Measurements from ENCODE around the gene SEPSECS. TPM values are rescaled to one million over a fixed set of nuclear protein-coding genes. Genes with fewer than 3 reads are reported as not detected.

Gene SEPSECS
- total and polyA plus RNA-seq, 2 of the 13 experiments (the other 11 are each of a cell fraction or from before 2014, with no cell fraction given): 9.4 to 14.3 TPM

GRCh38 chr4:25159837-25160713 lies at the start of gene SEPSECS (continued):
- no peak; the same call in none of the 2 replicates for TF ChIP-seq ZNF567 (CRISPR knock-in tag; IDR thresholded peaks at IDR 0.05; ENCODE audit: borderline replicate concordance)
- no peak for TF ChIP-seq TBL1XR1 (IDR thresholded peaks at IDR 0.05; ENCODE audit: borderline replicate concordance, low read length, partially characterized antibody)
- TF ChIP-seq SNAPC2 (CRISPR knock-in tag; IDR thresholded peaks at IDR 0.05): peak; percentile 87; the same call in 1 of the 2 replicates
- peak; percentile 88 for TF ChIP-seq ZNF607 (CRISPR knock-in tag; IDR thresholded peaks at IDR 0.05; ENCODE audit: borderline replicate concordance)
- TF ChIP-seq MLX (CRISPR knock-in tag; IDR thresholded peaks at IDR 0.05): peak; percentile 45
- TF ChIP-seq IRX3 (CRISPR knock-in tag; IDR thresholded peaks at IDR 0.05; ENCODE audit: borderline replicate concordance, low read depth): peak; percentile 82
- peak; percentile 62; the same call in 1 of the 2 replicates for TF ChIP-seq ZNF776 (CRISPR knock-in tag; IDR thresholded peaks at IDR 0.05)
- peak; percentile 77 for TF ChIP-seq HDAC2 (CRISPR knock-in tag; IDR thresholded peaks at IDR 0.05)
- peak; percentile 41 for TF ChIP-seq GATAD2A (CRISPR knock-in tag; IDR thresholded peaks at IDR 0.05)
- 0 out of 2 replicates have a peak, but pooled peaks have one; percentile 20 for TF ChIP-seq ZBTB42 (CRISPR knock-in tag; IDR thresholded peaks at IDR 0.05)
- TF ChIP-seq REXO4 (CRISPR knock-in tag; IDR thresholded peaks at IDR 0.05; ENCODE audit: borderline replicate concordance): 0 out of 2 replicates have a peak, but pooled peaks have one; percentile 64
- TF ChIP-seq ZNF746 (CRISPR knock-in tag; IDR thresholded peaks at IDR 0.05): no peak; the same call in 1 of the 2 replicates
- no peak for TF ChIP-seq ZFP62 (CRISPR knock-in tag; IDR thresholded peaks at IDR 0.05)
- no peak for TF ChIP-seq ARID3A (IDR thresholded peaks at IDR 0.05; ENCODE audit: low read depth, low read length)
- no peak for TF ChIP-seq ZNF543 (CRISPR knock-in tag; IDR thresholded peaks at IDR 0.05)
- peak; percentile 55 for TF ChIP-seq MED8 (CRISPR knock-in tag; IDR thresholded peaks at IDR 0.05; ENCODE audit: insufficient replicate concordance)
- peak; percentile 75 for TF ChIP-seq MAFF (IDR thresholded peaks at IDR 0.05; ENCODE audit: low read depth, low read length)
- TF ChIP-seq BATF2 (CRISPR knock-in tag; IDR thresholded peaks at IDR 0.05): peak; percentile 5; the same call in 1 of the 2 replicates
- TF ChIP-seq ZBTB21 (CRISPR knock-in tag; IDR thresholded peaks at IDR 0.05): no peak
- TF ChIP-seq ISL2 (CRISPR knock-in tag; IDR thresholded peaks at IDR 0.05): peak; percentile 58
- 0 out of 2 replicates have a peak, but pooled peaks have one; percentile 12 for TF ChIP-seq GTF2F1 (IDR thresholded peaks at IDR 0.05; ENCODE audit: low read length)
- TF ChIP-seq NONO (IDR thresholded peaks at IDR 0.05): no peak
- peak; percentile 57 for TF ChIP-seq NONO (CRISPR knock-in tag; conservative IDR thresholded peaks at IDR 0.05)
- TF ChIP-seq SPEN (CRISPR knock-in tag; IDR thresholded peaks at IDR 0.05; ENCODE audit: low read depth): peak; percentile 59; the same call in 1 of the 2 replicates
- TF ChIP-seq, protein P1, sequence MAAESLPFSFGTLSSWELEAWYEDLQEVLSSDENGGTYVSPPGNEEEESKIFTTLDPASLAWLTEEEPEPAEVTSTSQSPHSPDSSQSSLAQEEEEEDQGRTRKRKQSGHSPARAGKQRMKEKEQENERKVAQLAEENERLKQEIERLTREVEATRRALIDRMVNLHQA (CRISPR knock-in tag; IDR thresholded peaks at IDR 0.05): no peak
- TF ChIP-seq ASH2L (IDR thresholded peaks at IDR 0.05; ENCODE audit: insufficient read length, low read depth, low read length): peak; percentile 85
- no peak for TF ChIP-seq SOX13 (IDR thresholded peaks at IDR 0.05)
- TF ChIP-seq SOX13 (CRISPR knock-in tag; conservative IDR thresholded peaks at IDR 0.05 in 1 of 2, IDR thresholded peaks at IDR 0.05 in 1 of 2): peak in 1 of 2 experiments; percentile 75; a peak in 2 of 4 replicates
